HEK293 (cell line): Measurements from ENCODE around the gene HOXB9.

Source experiments
- BCL11B ChIP-seq: fragments of 450-650 bp; formaldehyde crosslinking; IDR thresholded peaks from 2 replicates; pipeline ENCODE4 v1.5.1; 2016; ENCODE audit warnings: low read depth, missing biosample characterization, missing genetic modification characterization
- ELK4 ChIP-seq: IDR thresholded peaks from 2 replicates; pipeline ENCODE4 v1.6.1; 2011; ENCODE audit warnings: mild to moderate bottlenecking, low read depth, low read length, borderline replicate concordance
- IKZF3 ChIP-seq: fragments of 450-650 bp; IDR thresholded peaks from 2 replicates; pipeline ENCODE4 v1.5.0; 2018; ENCODE audit warnings: missing biosample characterization, mild to moderate bottlenecking, missing genetic modification characterization, moderate library complexity
- PRDM10 ChIP-seq: fragments of 450-650 bp; formaldehyde crosslinking; IDR thresholded peaks from 2 replicates; pipeline ENCODE4 v1.5.1; 2016; ENCODE audit warnings: missing biosample characterization, missing genetic modification characterization
- SP3 ChIP-seq: fragments of 450-650 bp; formaldehyde crosslinking; IDR thresholded peaks from 2 replicates; pipeline ENCODE4 v1.5.1; 2016; ENCODE audit warnings: missing biosample characterization, missing genetic modification characterization
- WT1 ChIP-seq: fragments of 450-650 bp; formaldehyde crosslinking; IDR thresholded peaks from 2 replicates; pipeline ENCODE4 v1.5.1; 2016; ENCODE audit warnings: missing biosample characterization, missing genetic modification characterization
- ZBTB10 ChIP-seq: fragments of 450-650 bp; formaldehyde crosslinking; IDR thresholded peaks from 2 replicates; pipeline ENCODE4 v1.5.1; 2016; ENCODE audit warnings: missing biosample characterization, missing genetic modification characterization
- ZBTB20 ChIP-seq: fragments of 450-650 bp; formaldehyde crosslinking; IDR thresholded peaks from 2 replicates; pipeline ENCODE4 v1.5.1; 2016; ENCODE audit warnings: missing biosample characterization, missing genetic modification characterization
- ZBTB26 ChIP-seq: fragments of 450-650 bp; formaldehyde crosslinking; optimal IDR thresholded peaks from 2 replicates; pipeline ENCODE3; 2016; ENCODE audit warnings: missing biosample characterization, mild to moderate bottlenecking, missing genetic modification characterization
- ZBTB8A ChIP-seq: fragments of 450-650 bp; formaldehyde crosslinking; IDR thresholded peaks from 2 replicates; pipeline ENCODE4 v1.5.1; 2016; ENCODE audit warnings: missing biosample characterization, missing genetic modification characterization
- ZIC2 ChIP-seq: fragments of 450-650 bp; formaldehyde crosslinking; IDR thresholded peaks from 2 replicates; pipeline ENCODE4 v1.5.1; 2016; ENCODE audit warnings: missing biosample characterization, missing genetic modification characterization
- ZNF335 ChIP-seq: fragments of 450-650 bp; formaldehyde crosslinking; conservative IDR thresholded peaks from 2 replicates; pipeline ENCODE4 v1.5.1; 2016; ENCODE audit warnings: missing biosample characterization, missing genetic modification characterization
- ZNF510 ChIP-seq: fragments of 450-650 bp; formaldehyde crosslinking; IDR thresholded peaks from 2 replicates; pipeline ENCODE4 v1.5.1; 2018; ENCODE audit warnings: mild to moderate bottlenecking, missing genetic modification characterization, missing biosample characterization; ENCODE audit not compliant: insufficient replicate concordance
- ZNF560 ChIP-seq: fragments of 450-650 bp; formaldehyde crosslinking; IDR thresholded peaks from 2 replicates; pipeline ENCODE4 v1.5.1; 2017; ENCODE audit warnings: missing biosample characterization, missing genetic modification characterization, borderline replicate concordance
- ZNF621 ChIP-seq: fragments of 450-650 bp; formaldehyde crosslinking; IDR thresholded peaks from 2 replicates; pipeline ENCODE4 v1.5.1; 2017; ENCODE audit warnings: missing biosample characterization, missing genetic modification characterization
- ZNF660 ChIP-seq: fragments of 450-650 bp; IDR thresholded peaks from 2 replicates; pipeline ENCODE4 v1.5.1; 2018; ENCODE audit warnings: missing biosample characterization, mild to moderate bottlenecking, missing genetic modification characterization
- ZNF830 ChIP-seq: fragments of 450-650 bp; IDR thresholded peaks from 2 replicates; pipeline ENCODE4 v1.5.0; 2018; ENCODE audit warnings: missing biosample characterization, missing genetic modification characterization, low read depth, mild to moderate bottlenecking, moderate library complexity
- ZSCAN5A ChIP-seq: fragments of 450-650 bp; formaldehyde crosslinking; IDR thresholded peaks from 2 replicates; pipeline ENCODE4 v1.5.1; 2016; ENCODE audit warnings: missing biosample characterization, missing genetic modification characterization

HOXB9 gene

GRCh38 chr17:48624544-48625494 is 1.3 kb downstream of the HOXB9 start (continued):
- TF ChIP-seq ELK4, result no peak
- TF ChIP-seq ZNF621 (tag by site-specific recombination), result no peak
- TF ChIP-seq ZBTB8A, result peak; percentile 45
- TF ChIP-seq ZSCAN5A, result 0 out of 2 replicates have a peak, but pooled peaks have one; percentile 19
- peak; percentile 23; the same call in 1 of the 2 replicates for TF ChIP-seq IKZF3
- no peak; the same call in 1 of the 2 replicates for TF ChIP-seq ZNF335 (tag by site-specific recombination)
- TF ChIP-seq WT1 (tag by site-specific recombination), result 0 out of 2 replicates have a peak, but pooled peaks have one; percentile 38
- peak; percentile 57; the same call in 1 of the 2 replicates for TF ChIP-seq ZBTB20
- TF ChIP-seq ZIC2 (tag by site-specific recombination), result peak; percentile 89
- TF ChIP-seq BCL11B (tag by site-specific recombination), result peak; percentile 28; the same call in 1 of the 2 replicates
- TF ChIP-seq PRDM10 (tag by site-specific recombination), result peak; percentile 18; the same call in 1 of the 2 replicates
- TF ChIP-seq ZBTB10 (tag by site-specific recombination), result peak; percentile 56; the same call in 1 of the 2 replicates
- no peak for TF ChIP-seq ZNF830
- peak; percentile 49 for TF ChIP-seq ZNF660 (tag by site-specific recombination)
- TF ChIP-seq ZNF560 (tag by site-specific recombination), result no peak
- peak; percentile 29 for TF ChIP-seq ZBTB26
- TF ChIP-seq ZNF510, result no peak
- TF ChIP-seq SP3 (tag by site-specific recombination), result peak; percentile 70
